GM10847 (cell line): Measurements from ENCODE around the gene PPP2R2B.

ENCODE experiments used
- POLR2A ChIP-seq: IDR thresholded peaks from 2 replicates; pipeline ENCODE4 v1.6.1; 2011; ENCODE audit not compliant: insufficient read length; ENCODE audit errors: extremely low read depth

Gene PPP2R2B

DNA sequence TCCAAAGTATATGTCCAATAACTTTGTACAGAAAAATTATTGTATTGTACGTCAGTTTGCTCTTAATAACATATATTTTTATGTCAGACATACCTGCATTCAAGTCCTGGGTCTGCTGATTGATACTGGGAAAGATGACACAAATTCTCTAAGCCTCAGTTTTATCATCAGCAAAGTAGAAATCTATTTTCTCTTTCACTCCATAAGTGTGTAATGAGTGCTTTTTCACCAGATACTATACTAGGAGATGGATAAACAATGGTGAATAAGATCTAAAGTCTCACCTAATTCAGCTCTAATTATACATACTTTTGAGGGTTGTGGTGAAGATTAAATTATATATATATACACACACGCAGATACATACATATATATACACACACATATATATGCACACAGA is 12.3 kb downstream of the PPP2R2B start:
- TF ChIP-seq POLR2A, result no peak

GRCh38 chr5:146862641-146863040 is 15.9 kb downstream of the PPP2R2B start:
- TF ChIP-seq POLR2A, result no peak

DNA sequence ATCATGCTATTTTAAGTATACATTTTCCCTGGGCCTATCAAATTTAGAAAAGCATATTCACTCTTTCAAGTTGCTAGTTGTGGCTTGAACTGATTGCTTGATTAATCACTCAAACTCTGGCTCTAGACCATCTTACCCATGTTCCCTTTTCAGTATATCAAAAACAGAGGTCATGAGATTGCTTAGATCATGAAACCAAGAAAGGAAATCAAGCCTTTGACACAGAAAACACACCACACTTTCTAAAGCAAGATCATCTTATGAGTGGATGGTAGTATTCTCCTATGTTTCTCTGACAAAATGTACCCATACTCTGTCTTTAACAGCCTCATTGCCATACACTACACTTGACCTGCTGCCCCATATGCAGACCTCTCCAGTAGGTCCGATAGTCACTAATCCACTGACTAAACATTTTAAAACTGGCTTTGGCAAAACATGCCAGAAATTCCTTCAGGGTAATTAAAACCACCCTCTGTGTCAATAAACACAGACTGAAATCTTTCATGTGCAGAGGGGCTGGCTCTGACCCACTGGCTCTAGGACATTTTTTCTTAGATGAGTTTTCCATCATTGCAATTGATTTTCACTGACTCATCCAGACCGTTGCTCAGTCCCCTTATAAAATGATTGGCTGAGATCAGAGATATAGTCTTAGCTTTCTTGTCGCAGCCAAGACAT is 18.2 kb downstream of the PPP2R2B start:
- TF ChIP-seq POLR2A, result no peak

DNA sequence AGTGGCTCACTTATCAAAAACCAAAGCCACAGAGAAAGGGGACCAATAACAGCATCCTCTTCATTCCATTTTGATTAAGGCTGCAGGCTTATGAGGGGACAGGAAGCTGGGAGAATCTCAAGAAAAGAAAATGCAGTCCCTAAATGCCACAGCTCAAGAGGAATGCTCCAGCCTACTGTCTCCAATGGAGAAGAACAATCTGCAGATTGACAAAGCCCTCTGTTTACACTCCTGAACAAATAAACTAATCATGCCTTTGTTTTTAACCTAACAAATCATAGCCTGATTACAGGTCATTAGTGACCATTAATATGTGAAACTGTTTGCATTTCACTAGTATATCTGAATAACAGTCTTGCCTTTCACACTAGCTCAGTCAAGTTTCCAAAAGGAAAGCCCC is 26.5 kb downstream of the PPP2R2B start:
- no peak for TF ChIP-seq POLR2A

- TF ChIP-seq POLR2A, result no peak
Observed at GRCh38 chr5:146851133-146851532, 27.4 kb downstream of the PPP2R2B start.

GRCh38 chr5:146849694-146850303 is 28.8 kb downstream of the PPP2R2B start:
- TF ChIP-seq POLR2A, result no peak

DNA sequence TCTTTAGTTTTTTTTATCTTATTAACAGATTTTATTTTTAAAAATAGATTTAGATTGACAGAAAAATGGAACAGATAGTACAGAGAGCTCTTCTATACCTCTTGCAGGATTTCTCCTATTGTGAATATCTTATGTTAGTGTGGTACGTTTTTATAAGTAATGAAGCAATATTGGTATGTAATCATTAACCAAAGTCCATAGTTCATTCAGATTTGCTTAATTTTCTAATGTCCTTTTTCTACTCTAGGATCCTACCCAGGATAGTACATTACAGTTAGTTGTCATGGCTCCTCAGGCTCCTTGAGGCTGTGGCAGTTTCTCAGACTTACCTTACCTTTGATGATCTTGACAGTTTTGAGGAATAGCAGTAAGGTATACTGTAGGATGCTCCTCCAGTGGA is 30.4 kb downstream of the PPP2R2B start:
- TF ChIP-seq POLR2A, result no peak

DNA sequence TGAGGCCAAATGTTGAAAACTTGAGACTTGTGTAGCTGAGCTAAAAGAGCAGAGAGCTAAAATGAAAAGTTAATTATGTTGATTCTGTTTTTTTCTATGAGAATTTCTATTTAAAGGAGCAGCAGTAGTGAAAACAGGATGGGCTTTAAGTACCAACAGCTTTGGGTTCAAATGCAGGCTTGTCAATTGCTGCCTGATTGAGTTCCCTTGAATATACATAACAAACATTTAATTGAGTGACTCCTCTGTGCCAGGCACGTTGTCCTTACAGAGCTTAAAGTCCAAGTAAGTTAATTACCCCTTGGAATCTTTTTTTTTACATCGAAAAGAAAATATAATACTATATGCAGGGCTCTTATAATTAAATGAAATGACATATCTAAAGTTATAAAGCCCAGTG is 38.5 kb downstream of the PPP2R2B start:
- TF ChIP-seq POLR2A, result no peak

DNA sequence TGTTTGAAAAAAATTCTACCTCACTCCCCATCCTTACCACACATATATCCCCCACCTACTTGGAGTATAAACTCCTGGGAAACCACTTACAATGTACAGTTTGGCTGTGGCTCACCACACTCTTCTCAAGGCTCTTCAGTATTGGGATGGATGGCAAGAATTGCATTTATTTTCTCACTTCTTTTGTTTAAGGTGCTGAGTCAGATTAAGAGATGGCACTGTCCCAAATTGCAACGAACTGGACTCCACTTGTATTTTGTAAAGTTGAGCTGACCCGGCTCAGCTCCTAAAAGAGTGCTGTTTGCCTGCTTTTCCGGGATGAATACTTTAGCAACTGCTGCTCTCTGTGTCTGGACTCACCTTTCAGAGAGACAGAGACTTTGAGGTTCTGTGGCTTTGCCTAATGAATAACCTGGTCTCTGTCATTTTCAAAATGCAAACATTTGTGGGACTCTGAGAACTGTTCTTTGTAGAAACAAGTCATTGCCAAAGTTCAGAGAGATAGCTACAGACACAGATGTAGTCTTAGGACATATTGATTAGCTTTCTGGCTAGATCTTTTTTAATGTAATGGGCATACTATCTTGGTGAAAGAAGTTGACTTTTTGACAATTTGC is 42.2 kb downstream of the PPP2R2B start:
- no peak for TF ChIP-seq POLR2A

GRCh38 chr5:146832985-146833732 is 45.4 kb downstream of the PPP2R2B start:
- no peak for TF ChIP-seq POLR2A

DNA sequence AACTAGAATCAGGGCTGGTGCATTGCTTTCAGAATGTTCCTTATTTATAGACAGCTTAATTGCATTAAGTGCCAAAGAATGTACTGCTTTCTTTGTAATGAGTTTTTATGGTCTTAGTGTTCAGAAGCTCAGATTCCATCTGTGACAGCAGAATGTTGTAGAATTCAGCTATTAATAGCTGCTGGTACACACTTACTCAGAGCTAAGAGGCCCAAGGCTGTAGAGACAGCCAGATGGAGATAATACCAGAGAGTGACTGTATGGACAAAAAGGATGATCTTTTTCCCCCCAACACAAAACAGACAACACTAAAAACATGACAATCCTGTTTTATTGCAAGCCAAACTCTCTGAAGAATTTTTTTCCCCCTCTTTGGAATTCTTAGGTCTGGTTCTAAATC is 50.2 kb downstream of the PPP2R2B start:
- no peak for TF ChIP-seq POLR2A

GRCh38 chr5:146827901-146828300 is 50.7 kb downstream of the PPP2R2B start:
- TF ChIP-seq POLR2A, result no peak

- TF ChIP-seq POLR2A, result no peak
Observed at GRCh38 chr5:146825033-146825432, 53.5 kb downstream of the PPP2R2B start.

GRCh38 chr5:146821732-146822131 is 56.8 kb downstream of the PPP2R2B start:
- TF ChIP-seq POLR2A, result no peak

- TF ChIP-seq POLR2A, result no peak
Observed at GRCh38 chr5:146820987-146821386, 57.6 kb downstream of the PPP2R2B start.

- TF ChIP-seq POLR2A, result no peak
Observed at GRCh38 chr5:146818822-146819221, 59.7 kb downstream of the PPP2R2B start.
